ENCODE measurements around the gene ZFPM1.

DNA sequence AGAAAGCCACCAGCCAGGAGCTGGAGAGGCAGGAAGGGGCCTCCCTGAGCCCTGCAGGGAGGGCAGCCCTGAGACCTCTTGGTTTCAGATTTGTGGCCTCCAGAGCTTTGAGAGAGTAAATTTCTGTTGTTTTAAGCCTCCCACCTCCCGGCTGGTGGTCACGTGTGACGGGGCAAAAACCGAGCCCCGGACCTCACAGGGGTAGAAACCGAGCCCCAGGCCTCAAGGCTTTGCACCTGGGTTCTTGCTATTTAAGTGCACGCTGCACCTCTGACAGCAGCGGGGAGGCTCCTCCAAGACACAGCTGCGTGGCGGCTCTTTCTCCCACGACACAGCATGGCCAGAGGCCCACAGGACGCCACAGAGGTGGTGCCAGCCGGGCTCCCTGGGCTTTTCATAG is 99.7 kb downstream of the ZFPM1 start:
- TF ChIP-seq, protein P1, sequence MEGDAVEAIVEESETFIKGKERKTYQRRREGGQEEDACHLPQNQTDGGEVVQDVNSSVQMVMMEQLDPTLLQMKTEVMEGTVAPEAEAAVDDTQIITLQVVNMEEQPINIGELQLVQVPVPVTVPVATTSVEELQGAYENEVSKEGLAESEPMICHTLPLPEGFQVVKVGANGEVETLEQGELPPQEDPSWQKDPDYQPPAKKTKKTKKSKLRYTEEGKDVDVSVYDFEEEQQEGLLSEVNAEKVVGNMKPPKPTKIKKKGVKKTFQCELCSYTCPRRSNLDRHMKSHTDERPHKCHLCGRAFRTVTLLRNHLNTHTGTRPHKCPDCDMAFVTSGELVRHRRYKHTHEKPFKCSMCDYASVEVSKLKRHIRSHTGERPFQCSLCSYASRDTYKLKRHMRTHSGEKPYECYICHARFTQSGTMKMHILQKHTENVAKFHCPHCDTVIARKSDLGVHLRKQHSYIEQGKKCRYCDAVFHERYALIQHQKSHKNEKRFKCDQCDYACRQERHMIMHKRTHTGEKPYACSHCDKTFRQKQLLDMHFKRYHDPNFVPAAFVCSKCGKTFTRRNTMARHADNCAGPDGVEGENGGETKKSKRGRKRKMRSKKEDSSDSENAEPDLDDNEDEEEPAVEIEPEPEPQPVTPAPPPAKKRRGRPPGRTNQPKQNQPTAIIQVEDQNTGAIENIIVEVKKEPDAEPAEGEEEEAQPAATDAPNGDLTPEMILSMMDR (conservative IDR thresholded peaks at IDR 0.05; ENCODE audit: low read depth in 2 of 2): no peak
- TF ChIP-seq POLR2AphosphoS5 (IDR thresholded peaks at IDR 0.05; ENCODE audit: low read depth) (no peak), EZH2 (IDR thresholded peaks at IDR 0.05; ENCODE audit: low read depth, unreplicated experiment) (no peak)

Measured in GM23338 (cell line).